SH-SY5Y (cell line): ENCODE results near the gene CT47A1.
"Not testable (repeated sequence)": the region's sequence is repeated elsewhere in the genome, so short reads cannot be mapped to it uniquely, and the experiment has no call there.

Source experiments
- GATA2 ChIP-seq: IDR thresholded peaks from 2 replicates; pipeline ENCODE4 v1.6.1; 2011; ENCODE audit warnings: mild to moderate bottlenecking, low read depth, low read length
- GATA3 ChIP-seq: IDR thresholded peaks from 2 replicates; pipeline ENCODE4 v1.6.1; 2011; ENCODE audit warnings: low read depth, mild to moderate bottlenecking, low read length, moderate library complexity

The CT47A1 gene

GRCh38 chrX:120985660-120986059, at the start of gene CT47A1:
TSS of gene CT47A1 (minus strand) at chrX:120985760. CDS start at chrX:120985529, 231 bp downstream.
- not testable (repeated sequence) for TF ChIP-seq GATA2, GATA3

- no peak for TF ChIP-seq GATA3
- no peak for TF ChIP-seq GATA2
These were observed 47.0 kb upstream of the CT47A1 start for GRCh38 chrX:121032531-121032930.

GRCh38 chrX:121030083-121030482, 44.5 kb upstream of the CT47A1 start:
- no peak for TF ChIP-seq GATA3
- TF ChIP-seq GATA2: no peak

- no peak for TF ChIP-seq GATA2
- TF ChIP-seq GATA3: no peak
These were observed 42.9 kb upstream of the CT47A1 start for GRCh38 chrX:121028419-121028818.

GRCh38 chrX:121014826-121015225, 29.3 kb upstream of the CT47A1 start:
- TF ChIP-seq GATA3 (no peak), GATA2 (no peak)

- TF ChIP-seq GATA3 (no peak), GATA2 (no peak)
These were observed 28.4 kb upstream of the CT47A1 start for GRCh38 chrX:121013897-121014455.

- no peak for TF ChIP-seq GATA3
- no peak for TF ChIP-seq GATA2
These were observed 25.7 kb upstream of the CT47A1 start for GRCh38 chrX:121011254-121011653.

GRCh38 chrX:121010218-121010617, 24.7 kb upstream of the CT47A1 start:
- no peak for TF ChIP-seq GATA3
- no peak for TF ChIP-seq GATA2

- no peak for TF ChIP-seq GATA3
These were observed 24.2 kb upstream of the CT47A1 start for GRCh38 chrX:121009764-121010163.

- TF ChIP-seq GATA2 (no peak), GATA3 (no peak)
These were observed 23.4 kb upstream of the CT47A1 start for GRCh38 chrX:121008920-121009319.

GRCh38 chrX:121000589-121000988, 15.0 kb upstream of the CT47A1 start:
- TF ChIP-seq GATA2 (no peak), GATA3 (no peak)

GRCh38 chrX:120999413-120999812, 13.9 kb upstream of the CT47A1 start:
- TF ChIP-seq GATA3 (no peak), GATA2 (no peak)

GRCh38 chrX:120956500-120956899, 29.1 kb downstream of the CT47A1 start, which contains the start of gene CT47A7:
TSS of gene CT47A7 (minus strand) at chrX:120956600. CDS start at chrX:120956345, 255 bp downstream.
- TF ChIP-seq GATA2, GATA3: not testable (repeated sequence)
